HG03064 (cell line): Measurements from ENCODE around the gene ELP4.

Experiments used
- ATAC-seq: cut with Tn5 transposase; IDR thresholded peaks from one replicate; pipeline ENCODE4 v1.9.1; 2021; ENCODE audit warnings: low read depth; ENCODE audit not compliant: unreplicated experiment

The ELP4 gene

GRCh38 chr11:31807799-31808667 is 298.5 kb downstream of the ELP4 start:
- no peak for ATAC-seq

- ATAC-seq, result no peak
These were observed 299.4 kb downstream of the ELP4 start for GRCh38 chr11:31808721-31809540.

GRCh38 chr11:31809541-31809856 is 299.9 kb downstream of the ELP4 start:
- no peak for ATAC-seq

- ATAC-seq, result no peak
These were observed 300.6 kb downstream of the ELP4 start for GRCh38 chr11:31809857-31810778.

GRCh38 chr11:31810779-31811647 is 301.4 kb downstream of the ELP4 start, which contains the start of gene PAX6:
PAX6 (minus strand) TSS chr11:31811322; CDS start chr11:31806411, 4,911 bp downstream.
- ATAC-seq, result peak; percentile 57

- no peak for ATAC-seq
These were observed 303.1 kb downstream of the ELP4 start for GRCh38 chr11:31812383-31813381.

GRCh38 chr11:31813391-31814175 is 304.0 kb downstream of the ELP4 start:
- ATAC-seq, result no peak

- ATAC-seq, result no peak
These were observed 304.8 kb downstream of the ELP4 start for GRCh38 chr11:31814176-31814868.

- ATAC-seq, result no peak
These were observed 306.3 kb downstream of the ELP4 start for GRCh38 chr11:31815711-31816467.

- no peak for ATAC-seq
These were observed 307.0 kb downstream of the ELP4 start for GRCh38 chr11:31816468-31817053.

GRCh38 chr11:31817054-31817620 is 307.6 kb downstream of the ELP4 start:
- no peak for ATAC-seq

- ATAC-seq, result no peak
These were observed 308.3 kb downstream of the ELP4 start for GRCh38 chr11:31817621-31818424.

- ATAC-seq, result no peak
These were observed 308.8 kb downstream of the ELP4 start for GRCh38 chr11:31818425-31818755.

GRCh38 chr11:31818874-31819331 is 309.3 kb downstream of the ELP4 start:
- no peak for ATAC-seq
